Stimulated activated CD8-positive, alpha-beta memory T cell treated with anti-CD3 and anti-CD28 coated beads, Interleukin-4, amount 100 ng/mL, for 48 hours (primary cell): Measurements from ENCODE around the gene ZBED2.

ENCODE experiments used
- DNase-seq: peaks from one replicate; pipeline ENCODE4 v3.0.0-alpha.2; 2020

ZBED2 gene

GRCh38 chr3:111601810-111602209 is 6.7 kb upstream of the ZBED2 start:
- no peak for DNase-seq

DNA sequence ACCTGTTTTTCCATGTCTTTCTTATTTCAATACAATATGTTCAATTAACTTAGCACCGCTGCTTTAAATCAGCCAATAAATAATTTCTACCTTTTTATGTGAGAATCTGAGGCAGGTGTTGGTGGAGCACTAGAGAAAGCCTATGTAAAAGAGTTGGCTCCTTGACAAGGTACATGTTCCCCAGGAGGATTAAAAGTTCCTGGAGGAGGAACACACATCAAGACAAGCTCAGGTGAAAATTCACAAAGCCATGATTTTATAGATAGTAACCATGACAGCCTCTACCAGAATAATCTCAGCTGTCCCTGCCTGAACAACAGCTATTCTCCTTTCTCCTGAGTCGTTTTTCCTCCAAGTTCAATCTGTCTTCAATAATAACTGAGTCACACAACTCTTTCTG is 3.4 kb upstream of the ZBED2 start:
- DNase-seq = no peak

DNA sequence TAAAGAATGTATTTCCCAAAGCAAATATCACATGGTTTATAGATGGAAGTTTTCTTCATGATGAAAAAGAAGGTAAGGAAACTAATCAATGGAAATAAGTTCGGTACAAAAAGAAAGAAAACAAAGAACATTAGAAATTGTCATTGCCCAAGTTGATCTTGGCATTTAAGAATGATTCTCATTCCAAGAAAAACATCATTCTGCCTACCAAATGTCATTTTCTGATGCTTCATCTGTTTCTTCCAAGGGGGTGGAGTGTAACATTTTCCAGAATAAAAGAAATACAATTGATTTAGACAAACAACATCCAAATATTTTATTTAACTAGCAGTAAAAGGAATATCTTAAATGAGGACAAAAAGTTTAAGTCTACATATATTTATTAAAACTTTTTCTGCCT is 3.0 kb upstream of the ZBED2 start:
- DNase-seq = no peak

GRCh38 chr3:111596328-111596727 is 1.2 kb upstream of the ZBED2 start:
- DNase-seq = no peak

- no peak for DNase-seq
Observed at GRCh38 chr3:111594781-111595180, 365 bp downstream of the ZBED2 start.

DNA sequence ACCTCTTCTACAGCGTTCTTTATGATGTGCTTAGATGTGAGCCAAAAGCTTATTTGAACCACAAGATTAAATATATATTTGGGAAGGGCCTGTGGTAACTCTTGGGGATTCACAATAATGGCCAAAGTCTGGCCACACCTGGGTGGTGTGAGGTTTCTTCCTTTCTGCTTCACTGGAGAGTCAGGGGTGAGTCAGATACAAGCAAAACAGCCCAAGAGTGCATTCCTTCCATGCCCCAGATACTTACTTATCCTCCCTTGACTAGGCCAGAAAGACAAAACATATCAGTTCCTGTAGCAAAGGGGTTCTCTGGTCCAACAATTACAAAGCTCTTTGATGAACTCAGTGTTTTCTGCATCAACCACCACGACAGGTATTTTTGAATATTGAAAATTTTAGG is 941 bp downstream of the ZBED2 start:
- no peak for DNase-seq

DNA sequence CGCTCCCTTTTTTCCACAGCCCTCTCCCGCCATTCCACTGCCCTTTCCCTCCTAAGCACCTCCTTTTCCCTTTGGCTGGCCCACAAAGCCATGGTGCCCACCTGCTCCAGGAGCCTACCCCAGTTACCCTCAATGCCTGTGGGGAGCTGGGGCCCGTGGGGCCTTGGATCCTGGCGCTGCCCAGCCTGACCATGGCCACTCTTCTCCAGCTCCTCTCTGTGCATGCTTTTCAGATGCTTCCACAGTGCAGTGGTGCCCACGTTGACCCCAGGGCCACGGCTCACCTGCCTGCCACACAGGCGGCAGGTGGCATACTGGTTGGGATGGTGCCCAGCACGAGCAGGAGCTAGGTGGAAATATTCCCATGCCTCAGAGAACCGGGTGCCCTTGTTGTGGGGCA is 1.5 kb downstream of the ZBED2 start:
- no peak for DNase-seq

- DNase-seq = no peak
Observed at GRCh38 chr3:111592936-111593335, 2.2 kb downstream of the ZBED2 start.

DNA sequence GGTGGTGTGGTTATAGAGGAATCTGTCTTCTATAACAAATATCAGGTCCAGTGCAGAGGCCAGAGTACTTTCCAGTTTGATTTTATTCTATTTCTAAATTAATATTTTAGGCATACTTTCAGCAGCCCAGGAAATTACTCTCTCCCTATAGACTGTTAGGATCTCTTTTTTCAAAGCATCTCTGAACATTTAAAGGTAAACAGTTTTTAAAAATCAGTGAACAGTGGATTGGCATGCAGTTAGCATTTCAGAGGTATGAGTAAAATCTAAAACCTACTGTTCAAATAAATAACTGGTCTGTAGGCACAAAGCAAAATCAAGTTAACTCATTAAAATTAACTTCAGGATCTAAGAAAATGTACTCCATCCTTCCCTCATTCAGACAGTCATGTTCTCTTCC is 3.0 kb downstream of the ZBED2 start:
- DNase-seq = no peak

DNA sequence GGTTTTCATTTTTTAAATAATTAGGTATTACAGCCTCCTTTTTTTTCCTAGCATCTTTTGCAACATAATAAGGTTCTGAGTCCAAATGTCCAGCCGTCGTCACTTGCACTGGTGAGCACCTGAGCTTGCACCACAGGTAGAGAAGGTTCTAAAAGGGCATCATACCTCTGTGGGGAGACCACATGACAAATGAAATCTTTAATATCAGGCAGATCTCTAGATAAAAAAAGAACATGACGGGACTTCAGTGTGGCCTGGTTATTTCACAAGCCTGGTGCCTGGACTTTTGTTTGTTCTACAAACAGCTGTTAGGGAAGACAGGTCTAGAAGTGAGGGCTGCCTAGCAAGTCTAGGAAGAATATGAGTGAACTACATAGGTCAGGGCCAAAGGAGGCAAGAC is 3.6 kb downstream of the ZBED2 start:
- no peak for DNase-seq

DNA sequence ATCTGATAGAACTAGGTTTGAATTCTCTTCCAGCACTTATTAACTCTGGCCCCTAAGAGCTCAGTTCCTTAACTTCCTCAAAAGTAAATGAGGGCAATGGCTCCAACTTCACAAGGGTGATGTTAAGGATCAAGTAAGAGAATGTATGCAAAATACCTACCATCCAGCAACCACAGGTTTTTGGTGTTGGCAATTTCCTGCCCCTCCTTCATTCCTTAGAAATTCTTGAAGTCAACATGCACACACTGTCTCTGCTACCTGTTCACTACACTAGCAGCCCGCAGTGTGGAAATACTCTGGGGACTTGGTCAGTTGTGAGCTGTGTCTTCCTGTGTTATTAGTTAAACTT is 5.0 kb downstream of the ZBED2 start:
- DNase-seq = no peak

- no peak for DNase-seq
Observed at GRCh38 chr3:111589303-111590142, 5.6 kb downstream of the ZBED2 start.

DNA sequence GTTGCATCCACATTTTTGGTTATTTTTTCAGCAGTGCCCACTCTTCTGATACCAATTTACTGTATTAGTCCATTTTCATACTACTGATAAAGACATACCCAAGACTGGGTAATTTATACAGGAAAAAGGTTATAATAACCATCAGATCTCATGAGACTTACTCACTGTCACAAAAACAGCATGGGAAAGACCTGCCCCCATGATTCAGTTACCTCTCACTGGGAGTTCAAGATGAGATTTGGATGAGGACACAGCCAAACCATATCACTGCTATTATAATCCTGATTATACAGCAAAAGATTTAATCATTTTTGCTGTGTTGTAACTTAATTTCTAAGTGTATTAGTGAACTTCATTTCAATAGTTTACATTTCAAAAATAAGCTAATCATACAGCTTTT is 6.6 kb downstream of the ZBED2 start:
- DNase-seq = no peak

- no peak for DNase-seq
Observed at GRCh38 chr3:111585217-111585616, 9.9 kb downstream of the ZBED2 start.

DNA sequence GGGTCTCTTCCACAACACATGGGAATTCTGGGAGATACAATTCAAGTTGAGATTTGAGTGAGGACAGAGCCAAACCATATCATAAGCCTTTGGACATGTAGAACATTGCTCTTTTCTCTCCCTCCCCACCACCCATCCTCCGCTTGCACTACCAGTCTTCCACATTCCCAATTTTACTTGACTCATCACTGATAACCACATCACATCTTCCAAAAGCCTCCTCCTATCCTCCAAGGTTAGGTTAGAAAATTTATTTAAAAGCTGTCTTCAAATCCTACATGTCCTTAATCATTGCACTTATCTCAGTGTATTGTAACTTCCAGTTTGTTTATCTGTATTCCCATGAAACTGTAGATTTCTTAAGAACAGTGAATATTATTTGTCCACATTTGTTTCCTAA is 10.4 kb downstream of the ZBED2 start:
- no peak for DNase-seq

DNA sequence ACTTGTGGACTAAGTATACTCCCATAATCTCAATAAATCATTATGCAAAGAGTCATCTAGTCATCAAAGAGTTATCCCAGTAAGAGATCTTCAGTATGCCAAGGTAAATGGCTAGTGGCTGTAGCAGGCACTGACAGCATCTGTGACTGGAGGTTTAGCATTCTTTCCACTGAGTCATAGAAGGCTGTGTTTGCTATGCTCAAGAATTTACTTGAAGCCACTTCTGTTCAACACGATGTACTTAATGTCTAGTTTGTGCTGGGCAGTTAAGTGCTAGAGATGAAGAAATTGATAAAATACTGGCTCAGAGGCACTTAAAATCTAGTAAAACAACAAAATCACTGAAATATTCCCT is 13.0 kb downstream of the ZBED2 start:
- DNase-seq = no peak

DNA sequence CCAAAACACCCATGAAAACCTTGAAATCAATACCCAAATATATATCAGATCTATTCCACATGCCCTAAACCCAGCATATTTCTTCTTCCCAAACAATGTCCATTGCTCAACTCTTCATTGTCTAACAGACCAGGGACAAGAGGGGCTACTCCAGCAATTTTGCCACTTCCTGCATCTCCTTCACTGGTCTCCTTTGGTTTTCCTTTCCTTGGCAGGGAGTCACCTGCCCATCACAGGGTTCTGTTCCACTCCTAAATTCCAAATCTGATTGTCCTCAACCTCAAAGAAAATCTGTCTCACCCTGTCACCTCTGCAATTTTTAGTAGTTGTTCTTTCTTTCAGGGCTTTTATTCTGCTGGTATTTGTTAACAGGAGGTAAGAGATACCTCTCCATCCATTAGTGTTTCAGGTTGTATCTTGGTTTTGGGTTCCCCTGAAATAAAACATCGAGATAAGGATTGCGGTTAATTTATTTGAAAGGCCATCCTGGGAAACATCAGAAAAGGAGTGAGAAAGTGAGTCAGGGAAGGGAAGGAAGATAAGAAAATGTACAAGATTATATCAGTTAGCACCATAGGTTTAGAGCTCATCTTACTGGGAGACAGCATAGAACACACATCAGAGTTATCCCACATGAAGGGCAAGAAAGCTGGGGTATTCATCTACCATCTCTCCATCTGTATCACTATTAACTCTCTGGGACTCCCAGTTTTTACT is 13.6 kb downstream of the ZBED2 start:
- no peak for DNase-seq

DNA sequence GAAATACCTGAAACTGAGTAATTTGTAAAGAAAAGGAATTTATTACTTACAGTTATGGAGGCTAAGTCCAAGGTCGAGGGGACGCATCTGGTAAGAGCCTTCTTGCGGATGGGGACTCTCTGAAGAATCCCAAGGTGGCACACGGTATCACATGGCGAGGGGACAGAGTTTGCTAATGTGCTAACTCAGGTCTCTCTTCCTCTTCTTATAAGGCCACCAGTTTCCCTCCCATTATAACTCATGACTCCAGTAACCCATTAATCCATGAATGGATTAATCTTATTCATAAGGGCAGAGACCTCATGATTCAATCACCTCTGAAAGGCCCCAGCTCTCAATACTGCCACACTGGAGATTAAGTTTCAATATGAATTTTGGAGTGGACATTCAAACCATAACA is 15.7 kb downstream of the ZBED2 start:
- DNase-seq = no peak

GRCh38 chr3:111578867-111579266 is 16.3 kb downstream of the ZBED2 start:
- no peak for DNase-seq

- no peak for DNase-seq
Observed at GRCh38 chr3:111577798-111578685, 17.1 kb downstream of the ZBED2 start.

- DNase-seq = no peak
Observed at GRCh38 chr3:111577113-111577512, 18.0 kb downstream of the ZBED2 start.

GRCh38 chr3:111571907-111572460 is 23.2 kb downstream of the ZBED2 start:
- no peak for DNase-seq

DNA sequence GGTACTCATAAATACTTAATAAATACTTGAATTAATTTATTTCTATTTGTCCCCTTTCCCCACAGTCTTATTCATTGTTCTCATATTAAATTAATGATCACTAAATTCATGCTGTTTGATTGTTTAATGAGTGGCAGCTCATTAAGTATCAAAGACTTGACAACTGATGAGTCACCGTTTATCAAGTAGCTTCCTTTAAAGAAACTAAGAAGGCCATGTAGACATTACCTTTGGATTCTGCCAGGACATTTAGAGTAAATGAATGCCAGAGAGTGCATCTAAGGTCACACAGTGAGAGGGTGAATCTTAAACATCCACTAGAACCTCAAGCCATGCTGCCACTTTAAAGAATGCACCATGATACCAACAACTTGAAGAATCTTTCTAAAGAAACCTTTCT is 23.9 kb downstream of the ZBED2 start:
- no peak for DNase-seq
